ENCODE measurements around the gene CTCF. TPM values are rescaled to one million over a fixed set of nuclear protein-coding genes. Genes with fewer than 3 reads are reported as not detected.
A peak's percentile ranks its signal among the peaks of the same experiment; 100 is the strongest.

Gene CTCF
- total and polyA plus RNA-seq, 2 donors (not counting 1 experiment from before 2014, with no cell fraction given), result 20.0 to 20.9 TPM

GRCh38 chr16:67563708-67564468 lies 1.6 kb downstream of the CTCF start:
- no peak overlapping the region for H2AFZ ChIP-seq (ENCODE audit: low read length)

GRCh38 chr16:67565470-67566100 lies 3.3 kb downstream of the CTCF start:
- no peaks in the 10 kb centered on the region for H4K20me1 ChIP-seq (ENCODE audit: control insufficient read depth, extremely low read depth, insufficient read depth, low read length)
- no peak overlapping the region for H2AFZ ChIP-seq (ENCODE audit: low read length)
- H3K4me1 ChIP-seq (ENCODE audit: control insufficient read depth, extremely low read depth, insufficient read depth, low read length), result peaks cover 6% of the 10 kb centered on the region
- no peaks in the 10 kb centered on the region for H3K9me3 ChIP-seq (ENCODE audit: control insufficient read depth, insufficient read depth, low read depth, low read length)
- no peak overlapping the region for H3K4me2 ChIP-seq (ENCODE audit: extremely low read depth, insufficient read depth, low read length)
- no peak overlapping the region for H3K4me3 ChIP-seq (replicated peaks in 1 of 4; ENCODE audit: control extremely low read depth in 1 of 4, insufficient read depth in 1 of 4, low read depth in 3 of 4, low read length in 4 of 4)
- H3K36me3 ChIP-seq (ENCODE audit: control insufficient read depth, insufficient read depth, low read length), result no peaks in the 10 kb centered on the region
- H3K27ac ChIP-seq (ENCODE audit: insufficient read depth, low read length), result no peak overlapping the region
- DNase-seq (ENCODE audit: low read depth in 2 of 2), result no peak
- no peak overlapping the region for H3K9ac ChIP-seq (ENCODE audit: insufficient read depth, low read length)
- no peak for TF ChIP-seq CTCF (conservative IDR thresholded peaks at IDR 0.05 in 1 of 2, IDR thresholded peaks at IDR 0.05 in 1 of 2; ENCODE audit: low read depth in 1 of 2, low read length in 2 of 2)
- TF ChIP-seq EZH2 (IDR thresholded peaks at IDR 0.05; ENCODE audit: low read length, missing control alignments), result no peak
- H3K79me2 ChIP-seq (ENCODE audit: control insufficient read depth, insufficient read depth, low read length), result peaks cover 68% of the 10 kb centered on the region
- no peaks in the 10 kb centered on the region for H3K27me3 ChIP-seq (ENCODE audit: control insufficient read depth, insufficient read depth, low read length)

More at GRCh38 chr16:67563708-67564468, 1.6 kb downstream of the CTCF start:
- H3K9ac ChIP-seq (ENCODE audit: insufficient read depth, low read length), result peak overlapping the region; percentile 99
- DNase-seq (ENCODE audit: low read depth in 2 of 2), result peak; percentile 70 to 93
- peaks cover 8% of the 10 kb centered on the region for H3K4me1 ChIP-seq (ENCODE audit: control insufficient read depth, extremely low read depth, insufficient read depth, low read length)
- peak overlapping the region; percentile 97 for H3K27ac ChIP-seq (ENCODE audit: insufficient read depth, low read length)
- H3K36me3 ChIP-seq (ENCODE audit: control insufficient read depth, insufficient read depth, low read length), result no peaks in the 10 kb centered on the region
- H3K79me2 ChIP-seq (ENCODE audit: control insufficient read depth, insufficient read depth, low read length), result peaks cover 59% of the 10 kb centered on the region
- peak overlapping the region; percentile 70 to 96 (median 85) for H3K4me3 ChIP-seq (replicated peaks in 1 of 4; ENCODE audit: control extremely low read depth in 1 of 4, insufficient read depth in 1 of 4, low read depth in 3 of 4, low read length in 4 of 4)
- H3K27me3 ChIP-seq (ENCODE audit: control insufficient read depth, insufficient read depth, low read length), result no peaks in the 10 kb centered on the region
- no peaks in the 10 kb centered on the region for H3K9me3 ChIP-seq (ENCODE audit: control insufficient read depth, insufficient read depth, low read depth, low read length)
- H4K20me1 ChIP-seq (ENCODE audit: control insufficient read depth, extremely low read depth, insufficient read depth, low read length), result no peaks in the 10 kb centered on the region
- TF ChIP-seq CTCF (conservative IDR thresholded peaks at IDR 0.05 in 1 of 2, IDR thresholded peaks at IDR 0.05 in 1 of 2; ENCODE audit: low read depth in 1 of 2, low read length in 2 of 2), result no peak
- no peak for TF ChIP-seq EZH2 (IDR thresholded peaks at IDR 0.05; ENCODE audit: low read length, missing control alignments)
- peak overlapping the region; percentile 68 for H3K4me2 ChIP-seq (ENCODE audit: extremely low read depth, insufficient read depth, low read length)

GRCh38 chr16:67571464-67571863 lies 9.1 kb downstream of the CTCF start:
- H4K20me1 ChIP-seq (ENCODE audit: control insufficient read depth, extremely low read depth, insufficient read depth, low read length), result no peaks in the 10 kb centered on the region
- peak overlapping the region; percentile 41 for H3K27ac ChIP-seq (ENCODE audit: insufficient read depth, low read length)
- peak in 1 of 2 donors; percentile 54 for DNase-seq (ENCODE audit: low read depth in 2 of 2)
- no peak overlapping the region for H3K4me3 ChIP-seq (replicated peaks in 1 of 4; ENCODE audit: control extremely low read depth in 1 of 4, insufficient read depth in 1 of 4, low read depth in 3 of 4, low read length in 4 of 4)
- H3K4me1 ChIP-seq (ENCODE audit: control insufficient read depth, extremely low read depth, insufficient read depth, low read length), result peaks cover 11% of the 10 kb centered on the region
- H3K36me3 ChIP-seq (ENCODE audit: control insufficient read depth, insufficient read depth, low read length), result peaks cover 2% of the 10 kb centered on the region
- no peak overlapping the region for H3K4me2 ChIP-seq (ENCODE audit: extremely low read depth, insufficient read depth, low read length)
- no peak overlapping the region for H2AFZ ChIP-seq (ENCODE audit: low read length)
- no peaks in the 10 kb centered on the region for H3K9me3 ChIP-seq (ENCODE audit: control insufficient read depth, insufficient read depth, low read depth, low read length)
- peaks cover 54% of the 10 kb centered on the region for H3K79me2 ChIP-seq (ENCODE audit: control insufficient read depth, insufficient read depth, low read length)
- H3K27me3 ChIP-seq (ENCODE audit: control insufficient read depth, insufficient read depth, low read length), result no peaks in the 10 kb centered on the region
- TF ChIP-seq EZH2 (IDR thresholded peaks at IDR 0.05; ENCODE audit: low read length, missing control alignments), result no peak
- no peak for TF ChIP-seq CTCF (conservative IDR thresholded peaks at IDR 0.05 in 1 of 2, IDR thresholded peaks at IDR 0.05 in 1 of 2; ENCODE audit: low read depth in 1 of 2, low read length in 2 of 2)
- no peak overlapping the region for H3K9ac ChIP-seq (ENCODE audit: insufficient read depth, low read length)
